ENCODE results near the gene PLXDC1.

DNA sequence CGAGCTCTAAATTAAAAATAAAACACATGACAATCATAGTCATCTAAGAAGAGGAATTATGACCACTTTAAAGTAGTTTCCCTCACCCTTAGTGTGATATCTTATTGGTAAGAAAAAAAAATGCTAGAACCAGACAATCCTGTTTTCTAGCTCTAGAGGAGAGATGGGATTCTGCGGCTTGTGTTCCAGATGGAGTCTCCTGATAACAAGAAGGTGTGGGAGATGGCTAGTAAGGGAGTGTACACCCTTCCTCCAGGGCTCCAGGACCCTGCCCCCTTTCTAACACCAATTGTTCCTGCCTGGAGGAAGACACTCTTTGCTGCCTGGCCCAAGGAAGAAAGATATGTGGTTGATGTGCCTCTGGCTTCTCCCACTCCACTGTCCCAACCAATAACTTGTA, 115.4 kb downstream of the PLXDC1 start:
- TF ChIP-seq, protein P1, sequence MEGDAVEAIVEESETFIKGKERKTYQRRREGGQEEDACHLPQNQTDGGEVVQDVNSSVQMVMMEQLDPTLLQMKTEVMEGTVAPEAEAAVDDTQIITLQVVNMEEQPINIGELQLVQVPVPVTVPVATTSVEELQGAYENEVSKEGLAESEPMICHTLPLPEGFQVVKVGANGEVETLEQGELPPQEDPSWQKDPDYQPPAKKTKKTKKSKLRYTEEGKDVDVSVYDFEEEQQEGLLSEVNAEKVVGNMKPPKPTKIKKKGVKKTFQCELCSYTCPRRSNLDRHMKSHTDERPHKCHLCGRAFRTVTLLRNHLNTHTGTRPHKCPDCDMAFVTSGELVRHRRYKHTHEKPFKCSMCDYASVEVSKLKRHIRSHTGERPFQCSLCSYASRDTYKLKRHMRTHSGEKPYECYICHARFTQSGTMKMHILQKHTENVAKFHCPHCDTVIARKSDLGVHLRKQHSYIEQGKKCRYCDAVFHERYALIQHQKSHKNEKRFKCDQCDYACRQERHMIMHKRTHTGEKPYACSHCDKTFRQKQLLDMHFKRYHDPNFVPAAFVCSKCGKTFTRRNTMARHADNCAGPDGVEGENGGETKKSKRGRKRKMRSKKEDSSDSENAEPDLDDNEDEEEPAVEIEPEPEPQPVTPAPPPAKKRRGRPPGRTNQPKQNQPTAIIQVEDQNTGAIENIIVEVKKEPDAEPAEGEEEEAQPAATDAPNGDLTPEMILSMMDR (IDR thresholded peaks at IDR 0.05): no peak
- no peak for TF ChIP-seq POLR2AphosphoS5 (IDR thresholded peaks at IDR 0.05; ENCODE audit: low read depth, low read length)
- TF ChIP-seq REST (IDR thresholded peaks at IDR 0.05; ENCODE audit: insufficient read depth in 1 of 2, low read depth in 2 of 2, low read length in 1 of 2): no peak
- no peak for TF ChIP-seq TCF7L2 (IDR thresholded peaks at IDR 0.05; ENCODE audit: low read depth, low read length)

Data from Panc1 (cell line).